ENCODE measurements around the gene HMCN1.

DNA sequence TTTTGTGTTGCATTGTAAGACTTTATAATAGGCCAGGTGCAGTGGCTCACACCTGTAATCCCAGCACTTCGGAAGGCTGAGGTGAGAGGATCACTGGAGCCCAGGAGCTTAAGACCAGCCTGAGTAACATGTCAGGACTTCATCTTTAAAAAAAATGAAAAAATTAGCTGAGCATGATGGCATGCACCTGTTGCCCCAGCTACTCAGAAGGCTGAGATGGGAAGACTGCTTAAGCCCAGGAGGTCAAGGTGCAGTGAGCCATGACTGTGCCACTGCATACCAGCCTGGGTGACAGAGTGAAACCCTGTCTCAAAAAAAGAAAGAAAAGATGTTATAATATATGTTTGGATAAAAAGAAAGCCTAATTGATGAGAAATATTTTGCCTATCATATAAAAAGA, 34.9 kb downstream of the HMCN1 start:
- TF ChIP-seq, protein P1, sequence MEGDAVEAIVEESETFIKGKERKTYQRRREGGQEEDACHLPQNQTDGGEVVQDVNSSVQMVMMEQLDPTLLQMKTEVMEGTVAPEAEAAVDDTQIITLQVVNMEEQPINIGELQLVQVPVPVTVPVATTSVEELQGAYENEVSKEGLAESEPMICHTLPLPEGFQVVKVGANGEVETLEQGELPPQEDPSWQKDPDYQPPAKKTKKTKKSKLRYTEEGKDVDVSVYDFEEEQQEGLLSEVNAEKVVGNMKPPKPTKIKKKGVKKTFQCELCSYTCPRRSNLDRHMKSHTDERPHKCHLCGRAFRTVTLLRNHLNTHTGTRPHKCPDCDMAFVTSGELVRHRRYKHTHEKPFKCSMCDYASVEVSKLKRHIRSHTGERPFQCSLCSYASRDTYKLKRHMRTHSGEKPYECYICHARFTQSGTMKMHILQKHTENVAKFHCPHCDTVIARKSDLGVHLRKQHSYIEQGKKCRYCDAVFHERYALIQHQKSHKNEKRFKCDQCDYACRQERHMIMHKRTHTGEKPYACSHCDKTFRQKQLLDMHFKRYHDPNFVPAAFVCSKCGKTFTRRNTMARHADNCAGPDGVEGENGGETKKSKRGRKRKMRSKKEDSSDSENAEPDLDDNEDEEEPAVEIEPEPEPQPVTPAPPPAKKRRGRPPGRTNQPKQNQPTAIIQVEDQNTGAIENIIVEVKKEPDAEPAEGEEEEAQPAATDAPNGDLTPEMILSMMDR (IDR thresholded peaks at IDR 0.05) = no peak
- TF ChIP-seq POLR2A (IDR thresholded peaks at IDR 0.05) = no peak
